COLO668 (cell line): ENCODE measurements around the gene PAQR6.

ENCODE experiments used
- DNase-seq: peaks from one replicate; lab custom pipeline; 2025; ENCODE audit not compliant: unreplicated experiment; lab: John Stamatoyannopoulos, UW

Gene PAQR6

DNA sequence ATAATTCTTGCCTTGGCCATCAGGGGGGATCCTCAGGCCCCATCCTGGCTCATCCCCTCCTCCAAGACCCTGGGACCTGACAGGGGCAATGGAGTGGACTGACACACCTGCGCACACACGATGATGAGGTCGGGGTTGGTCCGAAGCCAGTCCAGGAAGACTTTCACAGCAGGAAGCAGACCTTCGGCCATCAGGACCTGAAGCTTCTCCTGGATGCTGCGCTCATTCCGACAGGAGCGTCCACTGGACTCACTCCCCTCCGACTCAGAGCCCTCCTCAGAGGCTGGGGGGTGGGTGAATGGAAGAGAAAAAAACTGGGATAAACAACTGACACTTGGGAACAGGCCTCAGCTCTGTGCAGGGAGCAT lies 15.4 kb upstream of the PAQR6 start:
- no peak for DNase-seq

DNA sequence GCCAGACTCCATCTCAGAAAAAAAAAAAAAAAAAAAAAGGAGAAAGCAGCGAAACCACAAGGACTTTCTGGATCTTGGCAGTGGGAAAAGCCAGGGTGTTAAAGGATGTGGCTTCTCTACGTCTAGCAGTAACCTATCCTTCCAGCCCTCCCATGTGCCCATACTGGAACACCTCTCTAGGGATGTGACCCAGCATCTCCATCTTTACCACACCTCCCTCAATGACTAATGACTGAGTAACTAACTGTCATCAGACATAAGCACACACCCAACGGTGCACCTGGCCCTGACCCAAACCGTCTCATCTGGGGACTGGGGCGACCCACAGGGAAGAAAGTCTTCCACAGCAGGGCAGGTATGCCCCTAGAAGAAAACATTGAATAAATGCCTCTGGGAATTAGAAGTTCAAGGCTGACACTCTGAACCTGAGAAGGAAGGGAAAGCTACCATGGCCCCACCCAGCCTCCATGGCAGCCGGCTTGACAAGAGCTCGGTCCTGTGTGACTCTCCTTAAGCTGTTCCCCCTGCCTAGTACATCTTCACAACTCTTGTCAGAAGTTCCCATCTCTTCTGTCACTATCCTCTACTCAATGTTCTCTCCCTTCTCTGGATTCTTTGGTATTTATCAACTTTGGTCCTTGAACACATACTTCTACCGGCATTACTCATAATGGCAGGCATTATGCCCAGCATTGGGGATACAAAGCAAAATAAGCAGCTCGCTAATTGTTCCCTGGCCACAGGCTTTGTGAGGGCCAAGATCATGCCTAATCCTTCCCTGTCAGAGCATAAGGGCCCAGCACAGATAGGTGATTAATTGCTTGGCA lies 14.8 kb upstream of the PAQR6 start:
- no peak for DNase-seq

DNA sequence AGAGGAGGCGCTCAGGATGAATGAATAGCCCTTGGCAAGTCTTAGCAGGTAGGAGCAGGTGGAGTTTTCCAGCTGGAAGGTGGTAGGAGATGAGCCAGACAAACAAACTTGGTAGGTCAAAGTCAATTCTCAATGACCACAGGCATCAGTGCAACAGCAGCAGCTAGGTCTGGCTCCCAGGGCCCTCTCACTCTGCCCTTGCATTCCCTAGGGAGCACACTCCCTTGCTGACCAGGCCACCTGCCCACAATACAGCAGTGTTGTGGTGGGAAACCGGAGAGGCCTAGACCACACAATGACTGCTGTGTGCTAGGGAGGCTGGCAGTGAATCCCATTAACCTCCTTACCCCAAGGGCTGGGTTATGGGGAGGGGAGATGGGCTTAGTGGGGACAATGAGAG lies 13.0 kb upstream of the PAQR6 start:
- no peak for DNase-seq

DNA sequence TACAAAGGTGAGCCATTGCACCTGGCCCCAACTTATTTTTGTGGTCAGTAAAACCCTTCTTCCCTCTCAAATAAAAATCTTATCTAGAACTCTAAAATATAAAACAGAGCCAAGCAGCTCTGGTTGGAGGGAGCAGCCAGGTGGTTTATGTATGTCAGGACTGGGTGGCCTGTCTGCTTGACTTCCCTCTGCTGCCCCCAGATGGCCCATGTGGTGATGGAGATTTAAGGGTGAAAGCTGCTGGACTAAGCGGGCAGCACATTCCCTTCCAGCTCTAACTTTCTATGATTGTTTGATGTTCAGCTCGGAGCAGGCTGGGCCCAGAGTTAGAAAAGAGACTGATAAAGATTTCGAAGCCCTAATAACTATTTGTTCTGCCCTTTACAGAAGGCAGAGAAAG lies 11.9 kb upstream of the PAQR6 start:
- DNase-seq: no peak

DNA sequence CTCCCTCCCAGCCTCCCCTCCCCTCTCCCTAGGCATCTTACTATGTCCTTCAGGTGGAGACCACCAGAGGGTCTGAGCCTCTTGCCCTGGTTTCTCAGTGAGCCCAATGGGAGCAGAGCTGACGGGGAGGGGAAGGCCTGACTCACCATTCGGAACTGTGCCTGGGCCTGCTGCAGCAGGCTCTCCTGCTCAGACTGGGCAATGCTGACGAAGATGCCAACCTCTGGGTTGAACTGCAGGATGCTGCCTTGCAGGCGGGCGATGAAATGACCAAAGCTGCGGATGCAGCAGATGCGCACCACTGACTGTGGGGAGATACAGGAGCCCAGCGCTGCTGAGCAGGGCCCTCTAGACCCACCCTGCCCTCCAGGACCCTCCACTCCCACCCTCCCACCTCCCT lies 11.0 kb upstream of the PAQR6 start:
- DNase-seq: no peak

DNA sequence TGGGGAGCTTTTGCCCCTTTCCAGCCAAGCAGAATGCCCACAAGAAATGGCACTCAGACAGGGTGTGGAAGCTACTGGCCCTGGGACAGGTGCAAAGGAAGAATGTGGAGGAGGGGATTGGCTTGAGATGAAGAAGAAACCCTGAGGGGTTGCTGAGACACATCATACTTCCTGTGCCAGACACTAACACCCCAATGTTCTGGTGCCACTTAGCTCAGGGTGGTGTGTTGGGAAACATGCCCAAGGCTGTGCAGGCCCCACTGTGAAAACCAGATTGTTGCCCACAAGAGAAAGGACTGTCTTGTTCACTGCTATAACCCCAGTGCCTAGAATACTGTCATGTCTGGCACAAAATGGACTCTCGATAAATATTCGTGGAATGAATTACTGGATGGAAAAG lies 9.9 kb upstream of the PAQR6 start:
- DNase-seq: no peak

DNA sequence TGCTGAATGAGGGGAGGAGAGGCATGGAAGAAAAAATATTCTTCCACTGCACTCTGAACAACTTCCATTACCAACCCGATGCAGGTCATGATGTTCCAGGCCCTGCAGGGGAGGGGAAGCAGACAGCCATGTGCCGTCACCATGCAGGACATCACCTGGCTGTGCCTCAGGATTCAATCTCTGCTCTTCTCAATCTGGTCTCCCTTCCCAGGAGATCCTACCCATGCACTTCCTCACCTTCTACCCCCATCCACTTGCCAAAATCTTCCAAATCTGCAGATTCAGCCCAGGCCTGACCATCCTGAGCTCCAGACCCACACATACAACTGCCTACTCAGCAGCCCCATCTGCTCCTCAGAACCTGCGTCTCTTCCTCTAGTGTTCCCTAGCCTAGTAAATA lies 5.8 kb upstream of the PAQR6 start:
- no peak for DNase-seq

DNA sequence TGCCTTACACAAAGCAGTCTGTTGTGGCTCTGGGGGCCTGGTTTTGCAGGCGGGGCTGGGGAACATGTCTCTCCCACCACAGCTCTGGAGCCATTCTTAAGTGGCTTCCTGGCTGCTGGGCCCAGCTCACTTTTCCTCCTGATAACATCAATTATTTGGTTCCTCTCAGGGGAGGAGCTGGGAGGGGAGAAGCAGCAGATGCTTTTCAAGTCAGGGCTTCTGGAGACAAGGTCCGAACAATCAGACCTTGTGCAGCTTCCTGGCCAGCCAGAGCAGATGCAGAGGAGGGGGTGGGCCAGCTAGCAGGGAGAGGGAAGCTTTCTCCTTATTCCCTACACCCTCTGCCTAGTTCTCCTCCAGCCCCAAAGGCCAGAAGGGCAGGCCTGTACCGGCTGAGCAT lies 3.7 kb upstream of the PAQR6 start:
- DNase-seq: no peak

DNA sequence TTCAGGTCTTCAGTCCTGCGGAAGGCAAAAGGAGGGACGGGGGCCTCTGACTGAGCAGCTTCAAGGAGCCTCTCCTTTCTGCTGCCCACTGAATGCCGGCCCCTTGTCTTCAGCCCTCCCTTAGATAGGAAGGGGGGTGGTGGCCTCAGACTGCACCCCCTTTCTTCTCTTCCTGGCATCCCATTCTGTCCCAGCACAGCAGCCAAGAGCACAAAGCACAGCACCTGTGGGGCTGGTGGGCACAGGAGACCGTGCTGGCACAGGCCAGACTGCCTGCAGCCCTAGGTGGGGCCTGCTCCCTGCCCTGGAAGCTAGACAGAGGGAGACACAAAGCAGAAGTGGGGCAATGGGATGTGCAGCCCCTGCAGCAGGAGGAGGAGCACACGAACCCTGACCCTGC lies 1.7 kb upstream of the PAQR6 start:
- no peak for DNase-seq

DNA sequence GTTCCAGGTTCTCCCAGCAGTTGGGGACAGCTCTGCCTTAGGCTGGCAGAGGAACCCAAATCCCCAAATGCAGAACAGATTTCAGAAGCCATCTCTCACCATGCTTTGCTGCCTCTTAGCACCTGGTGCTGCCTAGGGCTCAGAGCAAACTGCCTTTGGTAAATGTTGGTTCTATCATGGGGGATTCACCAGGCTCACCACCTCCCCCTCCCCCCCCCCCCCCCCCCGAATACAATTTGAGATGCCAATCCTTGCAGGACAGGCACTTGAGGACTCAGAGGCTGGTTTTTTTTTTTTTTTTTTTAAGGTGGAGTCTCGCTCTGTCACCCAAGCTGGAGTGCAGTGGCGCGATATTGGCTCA lies 447 bp upstream of the PAQR6 start:
- DNase-seq: no peak

DNA sequence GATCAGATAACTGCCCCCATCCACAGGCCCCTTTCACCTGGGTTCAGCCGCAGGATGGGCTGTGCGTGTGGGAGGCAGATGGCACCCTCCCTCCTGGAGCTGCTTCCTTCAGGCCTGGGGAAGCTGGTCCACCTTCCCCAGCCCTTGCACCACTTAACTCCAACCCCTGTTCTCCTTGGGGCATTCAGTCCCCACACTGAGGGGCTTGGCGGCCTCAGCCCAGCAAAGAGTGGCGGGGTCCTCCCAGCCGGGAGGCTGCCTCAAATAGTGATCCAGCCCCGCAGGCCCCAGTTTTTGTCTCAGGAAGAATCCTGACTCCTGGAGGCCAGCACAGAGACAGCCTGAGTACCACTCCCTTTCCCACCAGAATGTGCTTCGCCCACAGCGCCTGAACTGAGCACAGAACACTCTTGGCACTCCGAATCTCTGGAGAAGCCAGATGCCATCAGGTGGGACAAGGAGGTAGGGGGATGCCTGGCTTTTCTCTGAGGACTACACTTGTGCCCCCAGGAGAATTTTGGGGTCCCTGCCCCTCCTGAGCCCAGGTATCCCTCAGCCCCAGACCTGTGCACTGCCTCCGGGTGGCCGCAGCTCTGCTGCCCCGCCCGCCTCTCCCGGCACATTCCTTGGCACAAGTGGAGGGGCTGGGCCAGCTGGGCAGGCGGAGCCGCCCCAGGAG lies 936 bp downstream of the PAQR6 start:
- peak; percentile 34 for DNase-seq

DNA sequence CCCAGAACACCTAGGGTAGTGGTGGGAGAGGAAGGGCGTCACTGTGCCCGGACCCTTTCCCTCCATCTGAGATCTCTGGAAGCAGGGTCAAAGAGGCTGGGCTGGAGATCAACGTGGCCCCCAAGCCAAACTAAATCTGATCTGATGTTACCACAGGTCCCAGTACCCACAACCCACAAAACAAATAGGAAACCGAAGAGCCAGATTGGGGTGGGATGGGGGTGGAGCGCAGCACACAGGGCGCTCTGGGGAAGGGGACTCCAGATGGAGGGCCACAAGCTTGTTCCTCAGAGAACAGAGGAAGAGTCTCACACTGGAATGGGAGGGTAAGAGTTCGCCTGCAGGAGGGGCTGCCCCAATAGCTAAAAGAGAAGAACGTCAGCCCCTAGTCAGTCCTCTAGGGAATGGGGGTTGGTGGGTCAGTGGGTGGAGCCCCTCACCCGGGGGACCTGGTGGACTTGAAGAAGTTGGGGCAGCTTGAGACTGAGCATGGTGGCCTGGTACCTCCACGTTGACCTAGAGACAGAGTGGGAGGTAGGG lies 1.5 kb downstream of the PAQR6 start:
- no peak for DNase-seq

DNA sequence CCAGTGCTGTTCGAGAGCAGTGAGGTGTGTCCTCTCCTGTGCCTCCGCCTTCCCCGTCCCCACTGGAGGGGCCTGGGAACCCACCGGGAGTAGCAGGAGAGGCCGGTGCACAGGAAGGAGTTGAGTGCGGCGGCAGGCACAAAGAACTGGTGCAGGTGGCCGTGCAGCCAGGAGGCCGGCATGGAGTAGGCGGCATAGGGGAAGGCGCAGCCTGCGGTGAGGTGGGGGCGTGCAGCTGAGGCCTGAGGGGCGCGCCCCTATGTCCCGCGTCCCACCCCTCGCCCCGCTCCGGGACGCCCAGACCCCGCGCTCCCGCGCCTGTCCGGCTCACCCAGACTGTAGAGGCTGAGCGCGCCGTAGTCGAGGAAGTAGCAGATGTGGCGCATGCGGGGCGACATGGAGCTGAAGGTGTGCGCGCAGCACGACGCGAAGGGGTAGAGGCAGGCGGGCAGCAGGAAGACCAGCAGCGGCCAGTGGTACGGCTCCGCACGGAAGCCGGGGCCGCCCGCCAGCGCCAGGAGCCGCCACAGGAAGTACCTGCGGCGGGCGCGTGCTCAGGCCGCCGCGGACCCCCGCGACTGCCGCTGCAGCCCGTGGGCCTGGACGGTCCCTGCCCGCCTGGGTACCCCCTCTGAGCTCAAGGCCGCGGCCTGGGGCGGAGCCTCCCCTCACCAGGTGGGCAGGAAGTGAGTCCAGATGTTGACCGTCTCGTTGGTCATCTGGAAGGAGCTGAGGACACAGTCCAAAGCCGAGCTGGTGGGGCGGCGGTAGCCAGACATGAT lies 2.2 kb downstream of the PAQR6 start:
- peak; percentile 77 for DNase-seq

DNA sequence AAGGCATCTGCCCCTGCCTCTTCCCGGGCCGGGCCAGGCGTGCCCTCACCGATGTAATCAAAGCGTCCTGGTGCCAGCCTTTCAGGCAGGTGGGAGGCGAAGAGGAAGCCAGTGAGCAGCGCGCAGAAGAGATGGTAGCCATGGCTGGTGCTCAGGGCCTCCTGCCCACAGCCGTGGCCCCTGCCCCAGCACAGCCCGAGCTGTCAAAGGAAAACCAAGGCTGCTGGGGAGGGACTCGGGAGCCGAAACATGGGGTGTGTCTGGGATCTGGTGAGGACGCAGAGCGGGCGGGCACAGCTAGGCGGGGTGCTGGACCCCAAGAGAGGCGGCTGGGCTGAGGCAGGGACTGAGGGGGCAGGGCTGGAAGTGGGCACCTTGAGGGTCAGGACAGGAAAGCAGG lies 3.1 kb downstream of the PAQR6 start:
- no peak for DNase-seq

DNA sequence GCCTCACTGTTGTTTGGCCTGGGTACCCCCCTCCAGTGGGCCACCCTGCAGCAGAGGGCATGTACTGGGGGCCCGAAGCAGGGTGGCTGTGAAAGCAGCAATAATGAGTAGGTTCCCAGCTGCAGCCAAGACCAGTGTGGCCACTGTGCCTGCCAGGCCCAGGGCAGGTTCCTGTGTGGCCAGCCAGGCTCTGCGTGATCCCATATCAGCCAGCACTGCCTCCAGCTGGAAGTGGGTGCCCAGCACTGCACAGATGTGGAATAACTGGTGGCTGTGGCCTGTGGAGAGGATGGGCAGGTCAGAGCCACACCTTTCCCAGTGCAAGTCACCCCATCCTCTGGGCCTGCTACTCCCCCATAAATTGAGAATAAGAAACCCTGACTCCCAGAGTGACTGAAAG lies 3.7 kb downstream of the PAQR6 start:
- no peak for DNase-seq

DNA sequence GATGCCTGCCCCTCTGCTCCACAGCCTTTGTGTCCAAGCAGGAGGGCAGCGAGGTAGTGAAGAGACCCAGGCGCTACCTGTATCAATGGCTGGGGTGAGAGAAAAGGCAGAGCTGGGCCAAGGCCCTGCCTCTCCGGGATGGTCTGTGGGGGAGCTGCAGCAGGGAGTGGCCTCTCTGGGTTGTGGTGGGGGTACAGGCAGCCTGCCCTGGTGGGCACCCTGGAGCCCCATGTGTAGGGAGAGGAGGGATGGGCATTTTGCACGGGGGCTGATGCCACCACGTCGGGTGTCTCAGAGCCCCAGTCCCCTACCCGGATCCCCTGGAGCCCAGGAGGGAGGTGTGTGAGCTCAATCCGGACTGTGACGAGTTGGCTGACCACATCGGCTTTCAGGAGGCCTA lies 5.1 kb downstream of the PAQR6 start:
- DNase-seq: no peak

DNA sequence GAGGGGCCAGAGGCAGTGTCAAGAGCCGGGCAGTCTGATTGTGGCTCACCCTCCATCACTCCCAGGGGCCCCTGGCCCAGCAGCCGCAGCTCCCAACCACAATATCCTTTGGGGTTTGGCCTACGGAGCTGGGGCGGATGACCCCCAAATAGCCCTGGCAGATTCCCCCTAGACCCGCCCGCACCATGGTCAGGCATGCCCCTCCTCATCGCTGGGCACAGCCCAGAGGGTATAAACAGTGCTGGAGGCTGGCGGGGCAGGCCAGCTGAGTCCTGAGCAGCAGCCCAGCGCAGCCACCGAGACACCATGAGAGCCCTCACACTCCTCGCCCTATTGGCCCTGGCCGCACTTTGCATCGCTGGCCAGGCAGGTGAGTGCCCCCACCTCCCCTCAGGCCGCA lies 5.9 kb downstream of the PAQR6 start, which contains the start of gene BGLAP:
TSS of gene BGLAP (plus strand) at position 259 of the 400 bp plus-strand sequence. CDS start at position 307, 48 bp downstream.
- DNase-seq: no peak

DNA sequence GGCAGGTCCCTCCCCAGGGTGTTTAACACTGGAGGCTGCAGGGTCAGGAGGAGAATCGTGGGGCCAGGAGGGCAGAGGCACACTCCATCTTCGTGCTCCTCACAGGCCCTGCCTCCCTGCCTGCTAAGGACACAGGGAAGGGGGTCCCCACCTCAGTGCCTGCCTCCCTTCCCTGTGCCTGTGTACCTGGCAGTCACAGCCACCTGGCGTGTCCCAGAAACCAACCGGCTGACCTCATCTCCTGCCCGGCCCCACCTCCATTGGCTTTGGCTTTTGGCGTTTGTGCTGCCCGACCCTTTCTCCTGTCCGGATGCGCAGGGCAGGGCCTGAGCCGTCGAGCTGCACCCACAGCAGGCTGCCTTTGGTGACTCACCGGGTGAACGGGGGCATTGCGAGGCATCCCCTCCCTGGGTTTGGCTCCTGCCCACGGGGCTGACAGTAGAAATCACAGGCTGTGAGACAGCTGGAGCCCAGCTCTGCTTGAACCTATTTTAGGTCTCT lies 6.5 kb downstream of the PAQR6 start:
- DNase-seq: no peak

DNA sequence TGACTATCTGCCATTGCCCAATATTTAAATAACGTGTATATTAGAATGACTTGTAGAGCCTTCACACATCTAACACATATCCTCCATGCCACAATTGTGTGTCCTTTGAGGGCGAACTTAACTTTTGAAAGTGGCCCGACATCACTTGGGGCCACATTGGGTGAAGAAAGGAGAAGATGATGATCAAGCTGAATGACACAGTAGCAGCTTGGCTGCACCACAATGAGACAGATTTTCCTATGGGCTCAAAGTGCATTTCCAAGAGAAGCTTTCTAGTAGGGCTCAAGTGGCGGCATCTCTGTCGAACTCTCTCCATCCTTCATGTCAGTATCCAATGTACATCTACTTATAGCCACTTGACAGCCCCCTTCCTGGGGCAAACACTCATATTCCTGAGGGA lies 9.6 kb downstream of the PAQR6 start:
- DNase-seq: no peak

DNA sequence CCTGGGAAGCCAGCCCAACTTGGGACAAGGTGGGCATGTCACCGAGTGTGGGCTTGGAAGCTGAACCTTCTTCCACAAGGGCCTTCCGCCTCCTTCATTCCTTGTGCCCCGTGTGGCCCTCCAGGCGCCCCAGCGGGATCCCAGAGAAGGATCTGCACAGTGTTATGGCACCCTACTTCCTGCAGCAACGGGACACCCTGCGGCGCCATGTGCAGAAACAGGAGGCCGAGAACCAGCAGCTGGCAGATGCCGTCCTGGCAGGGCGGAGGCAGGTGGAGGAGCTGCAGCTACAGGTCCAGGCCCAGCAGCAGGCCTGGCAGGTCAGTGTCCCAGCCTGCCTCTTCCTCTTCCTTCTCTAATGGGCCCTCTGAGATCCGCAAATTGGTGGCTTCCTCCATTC lies 11.7 kb downstream of the PAQR6 start:
- no peak for DNase-seq

DNA sequence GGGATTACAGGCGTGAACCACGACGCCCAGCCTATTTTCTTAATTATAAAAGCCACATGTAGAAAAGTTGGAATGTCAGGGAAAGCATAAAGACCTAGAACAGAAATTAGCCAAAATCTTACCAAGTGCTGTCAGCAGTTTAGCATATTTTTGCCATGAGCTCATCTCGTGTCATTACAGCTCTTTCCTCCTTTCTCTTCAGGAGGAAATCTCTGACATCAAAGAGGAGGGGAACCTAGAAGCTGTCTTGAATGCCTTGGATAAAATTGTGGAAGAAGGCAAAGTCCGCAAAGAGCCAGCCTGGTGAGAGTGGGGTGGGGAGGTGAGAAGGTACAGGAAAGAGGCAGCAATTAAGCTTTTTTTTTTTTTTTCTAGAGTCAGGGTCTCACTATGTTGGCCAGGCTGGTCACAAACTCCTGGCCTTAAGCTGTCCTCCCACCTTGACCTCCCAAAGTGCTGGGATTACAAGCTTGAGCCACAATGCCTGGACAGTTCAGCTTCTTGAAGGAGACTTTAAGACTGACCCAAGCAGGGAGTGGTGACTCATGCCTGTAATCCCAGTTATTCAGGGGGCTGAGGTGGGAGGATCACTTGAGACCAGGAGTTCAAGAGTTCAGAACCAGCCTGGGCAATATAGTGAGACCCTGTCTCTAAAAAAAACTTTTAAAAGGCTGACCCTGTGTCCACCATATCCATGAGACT lies 14.3 kb downstream of the PAQR6 start:
- no peak for DNase-seq
